ENCODE measurements around the gene B4GALT5.

B4GALT5 gene

DNA sequence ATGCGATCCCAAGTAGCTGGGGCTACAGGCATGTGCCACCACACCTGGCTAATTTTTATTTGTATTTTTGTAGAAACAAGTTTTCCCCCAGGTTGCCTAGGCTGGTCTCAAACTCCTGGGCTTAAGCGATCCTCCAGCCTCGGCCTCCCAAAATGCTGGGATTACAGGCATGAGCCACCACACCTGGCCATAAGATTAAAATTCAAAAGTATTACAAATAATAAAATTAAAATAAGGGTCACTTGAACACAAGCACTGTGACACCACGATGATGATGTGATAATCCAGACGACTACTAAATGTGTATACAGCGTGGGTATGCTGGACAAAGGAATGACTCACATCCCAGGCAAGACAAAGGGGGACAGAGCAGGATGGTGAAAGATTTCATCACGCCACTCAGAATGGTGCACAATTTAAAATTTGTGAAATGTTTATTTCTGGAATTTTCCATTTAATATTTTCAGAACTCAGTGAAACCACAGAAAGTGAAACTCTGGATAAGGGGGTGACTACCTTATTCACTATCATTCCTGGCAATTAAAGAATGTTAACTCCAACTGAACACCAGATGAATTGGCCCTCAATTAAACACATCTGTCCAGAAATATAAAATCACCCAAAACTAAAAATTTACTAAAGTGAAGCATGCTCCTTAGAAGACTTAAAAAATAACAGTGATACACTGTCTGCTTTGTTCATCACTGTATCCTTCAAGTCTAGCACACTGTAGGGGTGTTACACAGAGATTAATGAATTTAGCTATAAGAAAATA lies 13.1 kb downstream of the B4GALT5 start:
- Histone ChIP-seq H3K9ac (ENCODE audit: low read depth, low read length) (no peak overlapping the region), H3K4me1 (ENCODE audit: insufficient read depth, low read length) (peaks cover 63% of the 10 kb centered on the region), H3K9me3 (ENCODE audit: control insufficient read depth, insufficient read depth, low read length) (no peaks in the 10 kb centered on the region), H3K36me3 (ENCODE audit: insufficient read depth, low read length) (no peaks in the 10 kb centered on the region; the same call in 1 of the 2 replicates)

- no peaks in the 10 kb centered on the region; the same call in 1 of the 2 replicates for H3K36me3 ChIP-seq (ENCODE audit: insufficient read depth, low read length)
- H3K9ac ChIP-seq (ENCODE audit: low read depth, low read length) = no peak overlapping the region
- H3K9me3 ChIP-seq (ENCODE audit: control insufficient read depth, insufficient read depth, low read length) = no peaks in the 10 kb centered on the region
- peaks cover 58% of the 10 kb centered on the region for H3K4me1 ChIP-seq (ENCODE audit: insufficient read depth, low read length)
These were observed 14.3 kb downstream of the B4GALT5 start for GRCh38 chr20:49699200-49699992.

DNA sequence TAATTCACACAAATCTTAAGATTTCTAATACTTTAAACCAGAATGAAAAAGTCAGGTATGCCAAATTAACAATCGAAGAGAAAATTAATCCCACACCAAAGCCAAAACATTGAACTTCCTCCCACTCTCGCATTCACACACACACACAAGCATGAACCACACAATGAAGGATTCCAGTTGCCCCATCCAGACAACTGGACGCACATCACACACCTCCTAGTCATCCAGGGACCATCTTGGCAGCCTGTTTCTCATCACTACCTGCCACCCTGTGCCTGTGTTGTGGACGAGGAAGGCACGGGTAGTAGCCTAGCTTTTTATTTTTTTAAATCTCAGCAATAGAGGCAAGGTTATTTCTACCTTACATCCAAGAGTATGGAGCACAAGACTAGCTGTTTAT lies 15.2 kb downstream of the B4GALT5 start:
- H3K4me1 ChIP-seq (ENCODE audit: insufficient read depth, low read length) = peaks cover 67% of the 10 kb centered on the region
- no peak overlapping the region for H3K9ac ChIP-seq (ENCODE audit: low read depth, low read length)
- H3K9me3 ChIP-seq (ENCODE audit: control insufficient read depth, insufficient read depth, low read length) = no peaks in the 10 kb centered on the region
- H3K36me3 ChIP-seq (ENCODE audit: insufficient read depth, low read length) = no peaks in the 10 kb centered on the region; the same call in 1 of the 2 replicates

GRCh38 chr20:49697071-49697470 lies 16.6 kb downstream of the B4GALT5 start:
- no peaks in the 10 kb centered on the region; the same call in 1 of the 2 replicates for H3K36me3 ChIP-seq (ENCODE audit: insufficient read depth, low read length)
- peaks cover 75% of the 10 kb centered on the region for H3K4me1 ChIP-seq (ENCODE audit: insufficient read depth, low read length)
- H3K9ac ChIP-seq (ENCODE audit: low read depth, low read length) = no peak overlapping the region
- H3K9me3 ChIP-seq (ENCODE audit: control insufficient read depth, insufficient read depth, low read length) = no peaks in the 10 kb centered on the region

DNA sequence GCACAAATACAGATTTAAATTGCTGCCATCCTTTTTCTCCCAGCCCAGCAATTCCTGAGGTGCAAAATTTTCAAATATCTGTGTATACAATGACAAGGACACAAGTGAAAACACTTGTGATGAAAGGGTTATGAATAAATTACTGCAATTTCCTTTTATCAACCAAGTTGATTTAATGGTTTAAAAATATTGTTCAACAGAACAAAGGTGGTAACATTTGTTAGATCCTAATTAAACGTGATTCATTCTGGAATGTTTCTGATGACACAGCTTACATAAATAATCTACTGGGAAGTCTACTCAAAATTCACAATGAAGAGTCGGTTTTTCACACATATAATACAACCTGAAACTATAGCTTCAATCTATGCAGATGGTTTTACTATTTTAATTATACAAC lies 17.1 kb downstream of the B4GALT5 start:
- Histone ChIP-seq H3K9me3 (ENCODE audit: control insufficient read depth, insufficient read depth, low read length) (no peaks in the 10 kb centered on the region), H3K4me1 (ENCODE audit: insufficient read depth, low read length) (peaks cover 74% of the 10 kb centered on the region), H3K36me3 (ENCODE audit: insufficient read depth, low read length) (no peaks in the 10 kb centered on the region; the same call in 1 of the 2 replicates), H3K9ac (ENCODE audit: low read depth, low read length) (no peak overlapping the region)

DNA sequence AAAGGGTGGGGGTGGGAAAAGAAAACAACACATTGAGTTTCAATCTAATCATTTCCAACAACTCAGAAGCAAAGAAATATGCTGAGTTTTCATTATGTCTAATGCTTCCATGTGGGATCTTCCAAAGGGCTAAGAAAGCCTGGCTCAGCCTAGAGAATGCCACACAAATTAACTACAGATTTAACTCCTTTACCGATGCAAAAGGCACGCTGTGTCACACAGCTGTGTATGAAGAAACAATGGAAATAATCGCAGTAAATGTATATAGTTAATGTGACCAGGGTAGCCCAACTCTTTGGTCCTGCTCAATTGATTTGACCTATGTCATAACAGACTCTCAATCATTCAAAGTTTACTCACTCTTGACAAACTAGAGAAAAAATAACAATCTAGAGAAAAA lies 17.8 kb downstream of the B4GALT5 start:
- Histone ChIP-seq H3K36me3 (ENCODE audit: insufficient read depth, low read length) (no peaks in the 10 kb centered on the region; the same call in 1 of the 2 replicates), H3K9me3 (ENCODE audit: control insufficient read depth, insufficient read depth, low read length) (no peaks in the 10 kb centered on the region), H3K9ac (ENCODE audit: low read depth, low read length) (no peak overlapping the region), H3K4me1 (ENCODE audit: insufficient read depth, low read length) (peaks cover 67% of the 10 kb centered on the region)

- H3K9me3 ChIP-seq (ENCODE audit: control insufficient read depth, insufficient read depth, low read length) = no peaks in the 10 kb centered on the region
- no peak overlapping the region for H3K9ac ChIP-seq (ENCODE audit: low read depth, low read length)
- H3K4me1 ChIP-seq (ENCODE audit: insufficient read depth, low read length) = peaks cover 56% of the 10 kb centered on the region
- H3K36me3 ChIP-seq (ENCODE audit: insufficient read depth, low read length) = no peaks in the 10 kb centered on the region; the same call in 1 of the 2 replicates
These were observed 19.1 kb downstream of the B4GALT5 start for GRCh38 chr20:49694450-49695071.

DNA sequence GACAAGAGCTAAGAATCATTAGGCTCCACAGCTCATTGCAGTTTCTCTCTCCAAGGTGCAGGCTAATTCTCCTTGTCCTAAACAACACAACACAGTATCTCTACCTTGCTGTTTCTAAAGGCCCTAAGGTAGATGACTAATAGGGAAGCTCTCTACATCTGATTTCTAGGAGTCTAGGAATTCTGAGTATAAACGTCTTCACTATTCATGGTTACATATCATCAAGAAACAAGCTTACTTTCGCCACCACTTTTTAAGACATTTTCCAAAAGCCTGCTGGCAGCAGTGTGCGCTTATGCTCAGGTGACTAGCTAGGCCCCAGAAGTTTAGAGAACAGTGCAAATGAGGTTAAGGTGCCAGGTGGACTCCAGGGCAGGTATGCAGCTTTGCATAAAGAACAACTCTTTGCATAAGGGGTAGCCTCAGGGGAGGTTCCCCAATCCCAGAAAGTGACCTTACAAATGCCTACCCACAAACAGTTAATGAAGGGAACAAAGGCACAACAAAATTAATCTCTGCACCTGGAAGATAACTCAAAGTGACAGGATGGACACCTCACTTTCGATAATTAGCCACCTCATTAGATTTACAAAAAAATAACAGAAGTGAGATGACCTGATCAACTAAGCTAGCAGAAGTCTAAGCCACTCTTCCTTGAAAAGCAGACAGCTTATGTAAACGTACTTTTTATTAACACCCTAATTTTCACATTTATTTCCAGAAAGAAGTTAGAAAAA lies 20.1 kb downstream of the B4GALT5 start:
- Histone ChIP-seq H3K36me3 (ENCODE audit: insufficient read depth, low read length) (no peaks in the 10 kb centered on the region; the same call in 1 of the 2 replicates), H3K9me3 (ENCODE audit: control insufficient read depth, insufficient read depth, low read length) (no peaks in the 10 kb centered on the region), H3K9ac (ENCODE audit: low read depth, low read length) (no peak overlapping the region), H3K4me1 (ENCODE audit: insufficient read depth, low read length) (peaks cover 50% of the 10 kb centered on the region)

DNA sequence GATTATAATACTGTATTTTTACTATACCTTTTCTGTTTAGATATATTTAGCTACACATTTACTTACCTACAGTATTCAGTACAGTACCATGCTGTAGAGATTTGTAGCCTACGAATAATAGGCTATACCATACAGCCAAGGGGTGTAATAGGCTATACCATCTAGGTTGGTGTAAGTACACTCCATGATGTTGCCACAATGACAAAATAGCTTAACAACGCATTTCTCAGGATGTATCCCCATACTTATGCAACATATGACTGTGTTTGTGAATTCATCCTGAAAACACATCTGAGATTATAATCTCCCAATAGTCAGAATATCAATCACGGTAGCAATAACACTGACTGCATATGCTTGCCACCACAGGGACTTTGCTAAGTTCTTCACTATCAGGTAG lies 20.7 kb downstream of the B4GALT5 start:
- Histone ChIP-seq H3K9me3 (ENCODE audit: control insufficient read depth, insufficient read depth, low read length) (no peaks in the 10 kb centered on the region), H3K9ac (ENCODE audit: low read depth, low read length) (no peak overlapping the region), H3K4me1 (ENCODE audit: insufficient read depth, low read length) (peaks cover 54% of the 10 kb centered on the region), H3K36me3 (ENCODE audit: insufficient read depth, low read length) (no peaks in the 10 kb centered on the region; the same call in 1 of the 2 replicates)

GRCh38 chr20:49691818-49692568 lies 21.7 kb downstream of the B4GALT5 start:
- H3K36me3 ChIP-seq (ENCODE audit: insufficient read depth, low read length) = no peaks in the 10 kb centered on the region
- peaks cover 49% of the 10 kb centered on the region for H3K4me1 ChIP-seq (ENCODE audit: insufficient read depth, low read length)
- H3K9me3 ChIP-seq (ENCODE audit: control insufficient read depth, insufficient read depth, low read length) = no peaks in the 10 kb centered on the region
- H3K9ac ChIP-seq (ENCODE audit: low read depth, low read length) = no peak overlapping the region

GRCh38 chr20:49690899-49691620 lies 22.6 kb downstream of the B4GALT5 start:
- Histone ChIP-seq H3K36me3 (ENCODE audit: insufficient read depth, low read length) (no peaks in the 10 kb centered on the region), H3K9ac (ENCODE audit: low read depth, low read length) (no peak overlapping the region), H3K4me1 (ENCODE audit: insufficient read depth, low read length) (peaks cover 49% of the 10 kb centered on the region), H3K9me3 (ENCODE audit: control insufficient read depth, insufficient read depth, low read length) (no peaks in the 10 kb centered on the region)

GRCh38 chr20:49687595-49688567 lies 25.8 kb downstream of the B4GALT5 start:
- Histone ChIP-seq H3K9me3 (ENCODE audit: control insufficient read depth, insufficient read depth, low read length) (no peaks in the 10 kb centered on the region), H3K9ac (ENCODE audit: low read depth, low read length) (no peak overlapping the region), H3K36me3 (ENCODE audit: insufficient read depth, low read length) (no peaks in the 10 kb centered on the region), H3K4me1 (ENCODE audit: insufficient read depth, low read length) (peaks cover 39% of the 10 kb centered on the region)

Measured in ES-I3 (cell line).